NCI-H748 (cell line): ENCODE measurements around the gene APPBP2.
"Not testable (repeated sequence)": the region's sequence is repeated elsewhere in the genome, so short reads cannot be mapped to it uniquely, and the experiment has no call there.

Experiments used
- DNase-seq: peaks from one replicate; lab custom pipeline; 2025; ENCODE audit not compliant: unreplicated experiment; lab: John Stamatoyannopoulos, UW

Gene APPBP2

GRCh38 chr17:60501589-60501988, 24.5 kb downstream of the APPBP2 start:
- DNase-seq = no peak

- DNase-seq = no peak
These were observed 30.0 kb downstream of the APPBP2 start for GRCh38 chr17:60496041-60496440.

GRCh38 chr17:60495260-60495659, 30.8 kb downstream of the APPBP2 start:
- DNase-seq = no peak

- DNase-seq = no peak
These were observed 32.2 kb downstream of the APPBP2 start for GRCh38 chr17:60493847-60494321.

GRCh38 chr17:60491771-60492170, 34.3 kb downstream of the APPBP2 start:
- DNase-seq = no peak

GRCh38 chr17:60490594-60490993, 35.4 kb downstream of the APPBP2 start:
- not testable (repeated sequence) for DNase-seq

GRCh38 chr17:60481604-60482003, 44.4 kb downstream of the APPBP2 start:
- no peak for DNase-seq

GRCh38 chr17:60473788-60474187, 52.3 kb downstream of the APPBP2 start:
- DNase-seq = no peak

GRCh38 chr17:60472449-60472848, 53.6 kb downstream of the APPBP2 start:
- no peak for DNase-seq

- DNase-seq = no peak
These were observed 54.6 kb downstream of the APPBP2 start for GRCh38 chr17:60471451-60471850.

- no peak for DNase-seq
These were observed 57.7 kb downstream of the APPBP2 start for GRCh38 chr17:60468371-60468770.

GRCh38 chr17:60464343-60464742, 61.7 kb downstream of the APPBP2 start:
- no peak for DNase-seq

GRCh38 chr17:60463157-60463835, 62.7 kb downstream of the APPBP2 start:
- no peak for DNase-seq

GRCh38 chr17:60461584-60461983, 64.5 kb downstream of the APPBP2 start:
- no peak for DNase-seq

GRCh38 chr17:60457148-60457547, 68.9 kb downstream of the APPBP2 start:
- DNase-seq = no peak

- no peak for DNase-seq
These were observed 70.7 kb downstream of the APPBP2 start for GRCh38 chr17:60455378-60455777.

GRCh38 chr17:60451965-60452364, 74.1 kb downstream of the APPBP2 start:
- DNase-seq = no peak

- no peak for DNase-seq
These were observed 75.0 kb downstream of the APPBP2 start for GRCh38 chr17:60451071-60451470.

- no peak for DNase-seq
These were observed 78.7 kb downstream of the APPBP2 start for GRCh38 chr17:60447375-60447774.

GRCh38 chr17:60445144-60445543, 80.9 kb downstream of the APPBP2 start:
- DNase-seq = no peak

- DNase-seq = no peak
These were observed 82.3 kb downstream of the APPBP2 start for GRCh38 chr17:60443713-60444112.

GRCh38 chr17:60442271-60443173, 83.5 kb downstream of the APPBP2 start:
- DNase-seq = no peak
